Ammon's horn (tissue), 1 donor: Measurements from ENCODE around the gene ERICH2.

Experiments used
- DNase-seq: peaks from one replicate; pipeline ENCODE4 v3.0.0-alpha.2; 2016; ENCODE audit warnings: low spot score

Gene ERICH2

GRCh38 chr2:170817093-170818035 lies 47.2 kb downstream of the ERICH2 start:
- no peak for DNase-seq

- no peak for DNase-seq
Observed at GRCh38 chr2:170818036-170818751, 48.0 kb downstream of the ERICH2 start.

DNA sequence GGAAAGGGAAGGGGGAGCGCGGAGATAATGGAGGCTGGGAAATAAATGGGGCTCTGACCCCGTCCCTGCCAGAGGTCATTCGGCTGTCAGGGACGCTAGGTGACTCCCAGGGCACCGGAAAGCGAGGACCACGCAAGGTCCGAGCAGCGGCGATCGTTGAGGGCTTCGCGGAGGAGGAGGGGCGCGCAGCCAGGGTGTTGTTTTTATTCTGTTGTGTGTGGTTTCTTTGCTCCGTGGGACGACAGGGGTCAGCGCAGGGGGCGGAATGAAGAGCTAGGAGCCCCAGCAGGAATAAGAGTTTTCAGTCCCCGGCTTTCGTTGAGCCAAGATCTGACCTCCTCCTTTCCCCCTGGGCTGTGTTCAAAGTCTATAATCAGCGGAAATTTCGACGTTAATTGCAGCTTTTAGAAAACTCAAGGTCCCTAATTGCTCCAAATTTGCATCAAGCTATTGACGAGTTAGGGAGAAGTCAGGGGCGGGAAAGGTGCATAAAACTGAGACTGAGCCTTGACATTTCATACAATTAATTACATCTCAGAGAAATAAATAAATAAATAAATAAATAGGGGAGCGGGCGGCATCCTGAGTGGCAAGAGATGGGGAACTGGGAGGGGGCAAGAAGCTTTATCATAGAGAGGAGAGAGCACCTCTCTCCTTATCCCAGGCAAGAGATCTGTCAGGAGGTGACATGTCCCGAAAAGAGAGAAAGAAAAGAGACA lies 48.7 kb downstream of the ERICH2 start:
- DNase-seq = no peak

GRCh38 chr2:170819680-170820664 lies 49.8 kb downstream of the ERICH2 start:
- no peak for DNase-seq

DNA sequence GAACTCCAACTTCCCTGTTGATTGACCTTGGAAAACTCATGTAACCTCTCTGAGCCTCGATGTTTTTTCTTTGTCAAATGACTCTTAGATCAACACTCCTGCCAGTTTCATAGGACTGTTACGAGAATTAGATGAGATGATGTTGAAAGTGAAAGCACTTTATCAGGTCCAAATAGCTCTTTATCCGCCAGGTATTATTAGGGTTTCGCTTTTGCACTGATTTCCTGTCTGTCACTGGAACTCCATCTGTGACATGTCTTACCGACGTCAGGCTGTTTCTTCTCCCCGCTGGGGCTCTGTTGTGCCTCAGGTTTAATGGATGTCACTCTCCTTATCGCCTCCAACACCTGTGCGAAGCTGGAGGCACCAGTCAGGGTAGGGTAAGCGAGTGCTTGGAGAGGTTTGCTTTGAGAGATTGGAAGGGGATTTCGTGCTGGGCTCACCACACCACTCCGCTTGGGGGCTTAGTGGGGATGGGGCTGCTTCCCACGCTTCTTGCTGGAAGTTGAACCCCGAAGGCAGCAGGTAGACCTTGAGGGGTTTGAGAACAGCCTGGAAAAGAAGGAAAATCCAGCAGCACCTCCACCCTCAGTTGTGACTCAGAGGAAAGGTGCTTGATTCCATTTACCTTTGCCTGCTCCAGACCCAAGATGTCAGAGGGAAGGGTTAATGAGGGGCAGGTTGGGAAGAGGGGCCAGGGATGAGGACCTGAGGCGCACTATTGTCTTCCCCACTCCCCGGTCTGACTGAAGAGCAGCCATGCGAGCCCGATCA lies 50.8 kb downstream of the ERICH2 start:
- no peak for DNase-seq

DNA sequence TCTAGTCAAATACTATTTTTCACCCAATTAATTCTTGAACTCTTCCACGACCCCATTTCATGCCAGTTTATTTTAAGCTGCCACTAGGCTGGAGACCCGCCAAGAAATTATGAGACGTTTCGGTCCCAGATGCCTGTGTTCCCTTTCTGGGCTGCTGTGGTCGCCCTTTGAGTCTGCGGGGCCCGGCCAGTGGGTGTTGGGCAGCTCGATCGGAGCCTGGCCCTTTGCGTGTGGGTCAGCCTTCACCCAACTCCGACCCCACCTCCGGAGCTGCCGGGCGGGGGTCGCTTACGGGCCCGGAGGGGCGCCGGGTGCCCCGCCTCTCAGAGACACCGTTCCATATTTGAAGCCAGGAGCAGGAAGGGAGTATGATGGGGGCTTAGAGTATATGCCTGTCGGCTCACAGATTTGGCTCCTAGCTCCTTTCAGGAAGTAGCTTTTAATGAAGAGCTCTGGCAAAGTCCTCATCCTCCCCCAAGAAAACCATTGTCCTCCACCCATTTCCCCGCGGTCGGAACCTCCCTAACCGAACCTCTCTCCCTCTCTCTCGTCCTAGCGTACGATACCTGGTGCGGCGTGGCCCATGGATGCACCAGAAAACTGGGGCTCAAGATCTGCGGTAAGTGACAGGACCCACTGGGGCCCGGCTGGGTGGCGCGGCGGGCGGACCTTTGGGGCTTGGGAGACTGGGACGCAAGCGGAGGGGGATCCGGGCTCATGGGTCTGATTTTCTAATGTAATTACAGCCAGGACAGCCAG lies 51.5 kb downstream of the ERICH2 start:
- no peak for DNase-seq

DNA sequence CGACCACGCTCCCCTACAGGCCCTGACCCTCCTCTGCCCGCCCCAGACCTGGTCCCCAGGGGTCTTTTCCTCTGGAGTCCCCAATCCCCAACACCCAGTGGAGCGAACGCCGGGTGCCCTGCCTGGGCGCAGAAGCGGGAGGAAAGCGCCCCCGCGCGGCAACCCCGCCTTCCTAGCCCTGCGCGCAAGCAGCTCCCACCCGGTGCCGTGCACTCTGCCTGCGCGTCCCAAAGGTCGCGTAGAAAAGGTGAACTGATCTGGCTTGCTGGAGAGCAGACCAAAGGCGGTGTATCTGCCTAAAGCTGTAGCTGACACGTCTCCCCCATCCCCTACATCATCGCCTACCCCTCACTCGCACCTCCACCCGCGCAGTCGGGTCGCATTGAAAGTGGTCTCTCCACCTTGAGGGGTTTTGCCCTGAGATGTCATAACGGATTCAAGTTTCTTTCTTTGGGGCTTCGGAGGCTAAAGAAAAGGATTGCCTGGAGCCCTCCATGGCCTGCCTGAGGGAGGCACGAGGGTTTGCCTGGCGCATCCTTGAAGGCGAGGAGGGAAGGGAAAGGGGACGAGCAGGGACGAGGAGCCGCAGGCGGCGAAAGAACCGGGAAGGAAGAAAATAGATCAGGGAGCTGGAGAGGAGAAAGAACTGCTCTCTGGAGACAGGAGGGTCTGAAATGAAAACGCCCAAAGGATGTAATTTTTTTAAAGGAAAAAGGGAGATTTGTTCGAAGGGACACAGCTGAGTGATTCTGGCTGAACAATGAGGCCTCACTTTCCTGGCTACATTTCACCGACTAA lies 52.3 kb downstream of the ERICH2 start:
- DNase-seq = no peak

GRCh38 chr2:170823088-170823897 lies 53.1 kb downstream of the ERICH2 start:
- no peak for DNase-seq

DNA sequence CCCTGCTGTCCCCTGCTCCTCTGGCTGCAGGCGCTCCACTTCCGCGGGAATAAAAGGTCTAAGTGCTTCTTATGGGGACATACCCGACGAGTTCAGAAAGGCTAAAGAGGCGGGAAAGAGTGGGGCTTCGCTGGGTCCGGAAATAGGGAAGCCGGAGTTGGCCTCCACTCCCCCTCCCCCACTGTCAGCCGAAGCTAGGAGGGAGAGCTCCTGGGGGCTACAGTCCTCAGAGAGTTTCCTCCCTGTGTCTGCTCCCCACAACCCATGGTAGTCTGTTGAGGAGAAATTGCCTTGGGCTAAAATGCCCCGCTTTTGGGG lies 53.7 kb downstream of the ERICH2 start:
- DNase-seq = no peak

GRCh38 chr2:170824526-170825015 lies 54.4 kb downstream of the ERICH2 start:
- no peak for DNase-seq

- DNase-seq = no peak
Observed at GRCh38 chr2:170827841-170828532, 57.8 kb downstream of the ERICH2 start.

DNA sequence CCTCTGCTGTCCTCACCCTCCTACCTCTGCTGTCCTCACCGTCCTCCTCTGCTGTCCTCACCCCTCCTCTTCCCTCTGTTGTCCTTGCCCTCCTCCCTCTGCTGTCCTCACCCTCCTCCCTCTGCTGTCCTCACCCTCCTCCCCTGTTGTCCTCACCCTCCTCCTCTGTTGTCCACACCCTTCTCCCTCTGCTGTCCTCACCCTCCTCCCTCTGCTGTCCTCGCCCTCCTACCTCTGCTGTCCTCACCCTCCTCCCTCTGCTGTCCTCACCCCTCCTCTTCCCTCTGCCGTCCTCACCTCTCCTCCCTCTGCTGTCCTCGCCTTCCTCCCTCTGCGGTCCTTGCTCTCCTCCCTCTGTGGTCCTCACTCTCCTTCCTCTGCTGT lies 58.3 kb downstream of the ERICH2 start:
- no peak for DNase-seq

DNA sequence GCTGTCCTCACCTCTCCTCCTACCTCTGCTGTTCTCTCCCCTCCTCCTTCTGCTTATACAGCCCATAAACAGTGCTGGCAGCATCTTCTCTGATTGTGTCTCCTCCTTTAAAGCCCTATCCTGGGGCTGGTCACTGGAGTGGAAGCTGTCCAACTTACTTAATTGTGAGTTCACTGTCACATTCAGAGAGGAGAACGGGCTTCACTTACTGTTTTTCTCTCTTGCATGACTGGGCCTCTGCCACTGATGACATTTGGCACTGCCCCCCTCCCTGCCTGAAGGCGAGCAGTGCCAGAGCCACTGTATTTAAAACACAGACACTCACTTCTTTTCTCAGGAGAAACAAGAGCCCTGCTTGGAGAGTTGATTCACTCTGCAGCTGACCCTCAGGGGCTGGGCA lies 58.9 kb downstream of the ERICH2 start:
- no peak for DNase-seq

GRCh38 chr2:170830166-170830565 lies 60.0 kb downstream of the ERICH2 start:
- no peak for DNase-seq

DNA sequence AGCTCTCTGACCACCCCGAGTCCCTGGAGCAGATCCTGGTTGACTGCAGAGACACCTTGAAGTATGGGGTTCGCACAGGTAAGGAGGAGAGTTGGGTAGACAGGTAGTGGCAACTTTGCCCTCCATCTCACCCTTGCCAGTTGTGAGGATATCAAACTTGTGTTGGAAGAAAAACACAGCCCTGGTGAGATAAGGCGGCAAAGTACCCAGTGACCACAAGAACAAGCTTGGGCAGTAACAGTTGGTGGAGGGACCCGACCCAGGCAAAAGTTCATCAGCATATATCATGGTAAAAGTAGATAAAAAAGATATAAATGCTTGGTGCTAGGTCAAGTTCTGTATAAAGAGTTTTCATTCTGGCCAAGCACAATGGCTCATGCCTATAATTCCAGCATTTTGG lies 60.9 kb downstream of the ERICH2 start:
- DNase-seq = no peak

DNA sequence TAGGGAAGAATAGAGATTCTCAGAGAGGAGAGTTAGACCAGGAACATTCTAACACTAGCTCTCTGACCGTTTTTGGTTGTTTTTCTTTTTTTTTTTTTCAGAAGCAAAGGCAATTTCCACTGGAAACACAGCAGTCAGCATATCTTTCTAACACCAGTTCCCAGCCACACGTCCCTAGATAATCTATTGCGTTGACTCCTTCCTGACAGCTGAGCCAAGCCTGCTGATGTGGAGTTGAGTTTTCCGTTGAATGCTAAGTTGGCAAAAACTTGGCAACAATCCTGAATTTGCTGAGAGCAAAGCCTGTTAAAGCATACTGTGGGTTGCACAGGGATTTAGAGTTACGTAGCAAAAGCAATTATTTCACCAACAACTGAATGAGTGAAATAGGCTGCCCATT lies 65.8 kb downstream of the ERICH2 start:
- no peak for DNase-seq

DNA sequence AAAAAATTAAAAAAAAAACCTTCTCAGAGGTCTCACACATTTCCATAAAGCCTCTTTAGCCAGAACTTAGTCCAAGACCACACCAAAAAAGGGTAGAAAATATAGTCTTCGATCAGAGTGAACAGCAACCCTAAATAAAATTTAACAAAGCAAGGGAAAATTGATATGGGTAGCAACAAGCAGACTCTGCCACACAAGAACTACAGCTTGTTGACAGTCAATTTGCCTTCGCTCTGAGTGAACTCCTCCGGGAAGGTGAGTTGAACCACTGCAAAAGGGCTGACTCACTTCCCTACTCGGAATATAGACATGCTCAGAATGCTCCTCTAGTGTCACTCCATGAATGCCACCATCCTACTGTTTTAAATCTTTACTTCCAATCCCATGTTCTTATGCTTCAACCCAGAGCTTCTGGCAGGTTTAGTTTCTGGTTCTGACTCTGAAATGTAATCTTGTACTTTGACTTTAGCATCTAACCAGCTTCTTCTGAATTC lies 70.6 kb downstream of the ERICH2 start:
- DNase-seq = no peak
